Caco-2 (cell line): ENCODE measurements around the gene TTF1. TPM values are rescaled to one million over a fixed set of nuclear protein-coding genes. Genes with fewer than 3 reads are reported as not detected.

ENCODE experiments used
- BruUV-seq: library from RNA; stranded (reverse); fragments of 400-500 nt; replicated peaks from 2 replicates; lab custom pipeline; 2021; lab: Mats Ljungman, UMichigan
- CTCF ChIA-PET: fragments of 300-600 bp; sonication (Branson Sonifier 250); formaldehyde crosslinking; loops from one replicate; lab custom pipeline; 2022; ENCODE audit warnings: antibody characterized with exemption; lab: Charles Lee
- POLR2A ChIA-PET: fragments of 300-600 bp; sonication (Branson Sonifier 250); formaldehyde crosslinking; loops from one replicate; lab custom pipeline; 2022; ENCODE audit warnings: antibody characterized with exemption; lab: Charles Lee
- DNase-seq, 2 experiments: peaks; one replicate each; pipeline versions ENCODE4 v3.0.0 to v3.0.0-alpha.2; 2020 to 2022
- H3K27me3 ChIP-seq: replicated peaks from 2 replicates; pipeline ENCODE4 v1.6.0; 2011; ENCODE audit warnings: low read length; ENCODE audit not compliant: control insufficient read depth, insufficient read depth
- H3K36me3 ChIP-seq: 2 replicates; pipeline ENCODE4 v1.5.1; 2011; ENCODE audit warnings: low read length; ENCODE audit not compliant: control insufficient read depth, insufficient read depth
- H3K4me1 ChIP-seq: fragments of 250-450 bp; sonication (Bioruptor Pico); 2 replicates; pipeline ENCODE4 v1.5.1; 2020; ENCODE audit warnings: mild to moderate bottlenecking
- H3K4me3 ChIP-seq: 2 replicates; pipeline ENCODE4 v1.5.1; 2011; ENCODE audit warnings: low read depth, mild to moderate bottlenecking, control low read depth, low read length
- H3K9me3 ChIP-seq: fragments of 250-450 bp; sonication (Bioruptor Pico); 2 replicates; pipeline ENCODE4 v1.5.1; 2020; ENCODE audit warnings: mild to moderate bottlenecking, moderate library complexity
- H3K27ac Mint-ChIP-seq: one replicate; pipeline ENCODE4 v1.8.0; 2022; ENCODE audit warnings: mixed read lengths; ENCODE audit not compliant: unreplicated experiment
- H3K27me3 Mint-ChIP-seq: one replicate; pipeline ENCODE4 v1.8.0; 2022; ENCODE audit warnings: mixed read lengths; ENCODE audit not compliant: insufficient read depth, unreplicated experiment
- H3K36me3 Mint-ChIP-seq: one replicate; pipeline ENCODE4 v1.8.0; 2022; ENCODE audit warnings: mild to moderate bottlenecking, mixed read lengths; ENCODE audit not compliant: insufficient read depth, unreplicated experiment
- H3K4me1 Mint-ChIP-seq: one replicate; pipeline ENCODE4 v1.8.0; 2022; ENCODE audit warnings: low read depth, mixed read lengths; ENCODE audit not compliant: unreplicated experiment
- H3K4me3 Mint-ChIP-seq: one replicate; pipeline ENCODE4 v1.8.0; 2022; ENCODE audit warnings: mild to moderate bottlenecking, moderate library complexity, mixed read lengths; ENCODE audit not compliant: unreplicated experiment
- H3K9me3 Mint-ChIP-seq: one replicate; pipeline ENCODE4 v1.8.0; 2022; ENCODE audit warnings: mixed read lengths; ENCODE audit not compliant: unreplicated experiment
- CTCF ChIP-seq, 2 experiments: fragments of 200-600 bp in 1 of 2; IDR thresholded peaks; 1 replicate in 1 of 2; 2 replicates in 1 of 2; pipeline versions ENCODE4 v1.5.1 to v1.8.0; 2011 to 2022; ENCODE audit warnings: antibody characterized with exemption in 1 of 2, control low read depth in 1 of 2, inconsistent platforms in 1 of 2, low read depth in 1 of 2, low read length in 1 of 2, mild to moderate bottlenecking in 1 of 2, moderate library complexity in 1 of 2; ENCODE audit not compliant: insufficient read depth in 1 of 2, severe bottlenecking in 1 of 2, unreplicated experiment in 1 of 2
- intact Hi-C: fragments of 100-400 bp; cut with micrococcal nuclease; formaldehyde crosslinking; loops from one replicate; pipeline ENCODE4 v1.10.0; 2022; ENCODE audit not compliant: unreplicated experiment
- total RNA-seq: library from RNA; stranded (reverse); gene quantifications from 2 replicates; pipeline ENCODE4 v1.2.3, GENCODE V29; 2022

The TTF1 gene
- total RNA-seq, 1 experiment from 2014 or later: 11.4 TPM

GRCh38 chr9:132348676-132349075, 58.0 kb downstream of the TTF1 start:
- H3K36me3 Mint-ChIP-seq: peaks cover 76% of the 10 kb centered on the region
- Histone ChIP-seq H3K36me3 (peaks cover 1% of the 10 kb centered on the region; the same call in 1 of the 2 replicates), H3K9me3 (no peaks in the 10 kb centered on the region), H3K4me1 (no peaks in the 10 kb centered on the region), H3K4me3 (no peak overlapping the region), H3K27me3 (no peaks in the 10 kb centered on the region)
- peaks cover 10% of the 10 kb centered on the region for H3K4me1 Mint-ChIP-seq
- no peak for DNase-seq
- no peak overlapping the region for H3K4me3 Mint-ChIP-seq
- H3K27ac Mint-ChIP-seq: no peak overlapping the region
- CTCF ChIA-PET: no interaction called here
- no peak for TF ChIP-seq CTCF (IDR thresholded peaks at IDR 0.05; ENCODE audit: insufficient read depth in 1 of 2, low read depth in 1 of 2, low read length in 1 of 2, severe bottlenecking in 1 of 2, unreplicated experiment in 1 of 2)
- no peaks in the 10 kb centered on the region for H3K9me3 Mint-ChIP-seq
- H3K27me3 Mint-ChIP-seq: no peaks in the 10 kb centered on the region
- POLR2A ChIA-PET: no interaction called here
- BruUV-seq: no TSS peak
- intact Hi-C loops: no loop called here

- Mint-ChIP-seq H3K9me3 (no peaks in the 10 kb centered on the region), H3K4me3 (no peak overlapping the region), H3K27me3 (no peaks in the 10 kb centered on the region), H3K27ac (no peak overlapping the region), H3K36me3 (peaks cover 80% of the 10 kb centered on the region), H3K4me1 (no peaks in the 10 kb centered on the region)
- no peak for DNase-seq
- TF ChIP-seq CTCF (IDR thresholded peaks at IDR 0.05; ENCODE audit: insufficient read depth in 1 of 2, low read depth in 1 of 2, low read length in 1 of 2, severe bottlenecking in 1 of 2, unreplicated experiment in 1 of 2): no peak
- Histone ChIP-seq H3K9me3 (no peaks in the 10 kb centered on the region), H3K36me3 (no peaks in the 10 kb centered on the region; the same call in 1 of the 2 replicates), H3K4me1 (no peaks in the 10 kb centered on the region), H3K4me3 (no peak overlapping the region), H3K27me3 (no peaks in the 10 kb centered on the region)
- POLR2A ChIA-PET: no interaction called here
- BruUV-seq: no TSS peak
- intact Hi-C loops: no loop called here
- CTCF ChIA-PET: no interaction called here
Measured at GRCh38 chr9:132346177-132346576, 60.5 kb downstream of the TTF1 start.

- DNase-seq: no peak
- no peaks in the 10 kb centered on the region for H3K27me3 ChIP-seq
- H3K4me3 ChIP-seq: no peak overlapping the region
- no peaks in the 10 kb centered on the region for H3K4me1 ChIP-seq
- Mint-ChIP-seq H3K9me3 (no peaks in the 10 kb centered on the region), H3K4me3 (no peak overlapping the region), H3K27ac (no peak overlapping the region), H3K4me1 (no peaks in the 10 kb centered on the region), H3K36me3 (peaks cover 78% of the 10 kb centered on the region), H3K27me3 (no peaks in the 10 kb centered on the region)
- no peaks in the 10 kb centered on the region; the same call in 1 of the 2 replicates for H3K36me3 ChIP-seq
- intact Hi-C loops: no loop called here
- no peaks in the 10 kb centered on the region for H3K9me3 ChIP-seq
- ChIA-PET CTCF (no interaction called here), POLR2A (no interaction called here)
- no TSS peak for BruUV-seq
- TF ChIP-seq CTCF (IDR thresholded peaks at IDR 0.05; ENCODE audit: insufficient read depth in 1 of 2, low read depth in 1 of 2, low read length in 1 of 2, severe bottlenecking in 1 of 2, unreplicated experiment in 1 of 2): no peak
Measured at GRCh38 chr9:132341177-132341840, 65.3 kb downstream of the TTF1 start.
